NCI-H2227 (cell line): ENCODE results near the gene TM4SF4.
A peak's percentile ranks its signal among the peaks of the same experiment; 100 is the strongest.

Experiments used
- DNase-seq: peaks from one replicate; lab custom pipeline; 2025; ENCODE audit not compliant: unreplicated experiment; lab: John Stamatoyannopoulos, UW

Gene TM4SF4

DNA sequence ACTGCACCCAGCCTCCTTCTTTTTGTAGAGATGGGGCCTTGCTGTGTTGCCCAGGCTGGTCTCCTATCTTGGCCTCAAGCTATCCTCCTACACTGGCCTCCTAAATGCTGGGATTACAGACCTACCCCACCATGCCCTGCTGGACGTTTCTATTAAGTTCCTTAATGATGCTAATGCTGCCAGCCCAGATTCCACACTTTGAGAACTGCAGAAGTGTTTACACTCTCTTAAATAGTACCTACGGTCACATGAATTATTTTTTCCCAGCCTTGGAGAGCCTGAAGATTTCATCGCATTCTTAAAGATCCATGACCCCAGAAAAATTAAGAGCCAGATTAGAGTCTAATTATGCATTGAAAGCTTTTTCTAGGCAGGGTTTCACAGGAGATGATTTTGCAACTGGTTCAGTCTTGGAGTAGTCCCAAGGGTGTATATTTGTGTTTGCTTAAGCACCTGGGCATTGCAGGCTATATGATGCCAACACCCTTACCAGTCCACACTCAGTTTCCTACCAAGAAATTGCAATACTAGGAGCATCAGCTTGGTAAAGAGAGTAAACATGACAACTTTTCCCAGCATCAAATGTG is 36.6 kb downstream of the TM4SF4 start:
- DNase-seq, result no peak

DNA sequence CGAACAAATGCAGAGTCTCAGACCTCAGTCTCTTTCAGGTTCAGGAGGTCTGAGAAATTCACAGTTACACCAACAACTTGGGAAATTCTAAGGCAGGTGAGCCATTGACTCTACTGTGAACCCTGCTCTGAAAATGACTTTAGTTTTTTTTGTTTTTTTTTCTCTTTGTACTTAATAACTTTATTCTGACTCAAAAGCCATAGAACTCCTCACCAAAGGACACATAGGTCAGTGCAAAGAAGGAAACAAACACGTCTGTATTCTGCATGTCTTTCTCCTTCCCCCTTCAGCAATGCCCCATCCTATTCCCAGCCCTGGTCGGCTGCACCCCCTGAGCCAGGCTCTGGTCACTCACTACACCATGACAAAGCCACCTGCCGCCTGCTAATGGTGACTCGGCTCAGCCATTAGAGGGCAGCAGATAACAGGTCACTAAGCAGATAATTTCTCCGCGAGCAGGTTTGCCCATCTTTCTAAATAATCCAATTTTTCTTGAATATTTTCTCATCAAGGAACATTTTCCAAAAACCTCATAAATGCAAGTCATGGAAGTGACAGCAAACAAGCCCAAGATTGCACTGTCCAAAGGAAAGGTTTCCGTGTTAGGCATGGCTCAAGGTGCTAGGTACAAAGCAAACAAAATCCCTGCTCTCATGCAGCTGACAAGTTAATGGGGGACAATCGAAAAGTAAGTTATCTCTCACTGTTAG is 37.7 kb downstream of the TM4SF4 start:
- DNase-seq, result peak; percentile 59

DNA sequence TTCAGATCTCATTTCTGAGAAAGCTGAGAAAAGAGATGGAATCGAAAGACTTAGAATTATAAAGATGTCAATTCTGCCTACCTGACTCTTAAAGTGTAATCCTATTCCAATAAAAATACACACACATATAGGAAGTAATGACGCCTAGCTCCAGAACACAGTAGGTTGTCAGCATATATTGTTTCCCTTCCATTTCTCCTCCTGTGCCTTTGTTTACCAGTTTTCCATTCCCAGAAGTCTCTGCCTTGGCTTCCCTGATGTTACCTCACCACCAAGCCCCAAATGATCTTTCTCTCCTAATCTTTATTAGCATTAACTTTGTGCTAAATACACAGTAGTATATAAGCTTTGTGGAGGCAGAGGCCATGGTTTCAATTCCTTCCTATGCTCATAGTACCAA is 40.0 kb downstream of the TM4SF4 start:
- DNase-seq, result no peak

DNA sequence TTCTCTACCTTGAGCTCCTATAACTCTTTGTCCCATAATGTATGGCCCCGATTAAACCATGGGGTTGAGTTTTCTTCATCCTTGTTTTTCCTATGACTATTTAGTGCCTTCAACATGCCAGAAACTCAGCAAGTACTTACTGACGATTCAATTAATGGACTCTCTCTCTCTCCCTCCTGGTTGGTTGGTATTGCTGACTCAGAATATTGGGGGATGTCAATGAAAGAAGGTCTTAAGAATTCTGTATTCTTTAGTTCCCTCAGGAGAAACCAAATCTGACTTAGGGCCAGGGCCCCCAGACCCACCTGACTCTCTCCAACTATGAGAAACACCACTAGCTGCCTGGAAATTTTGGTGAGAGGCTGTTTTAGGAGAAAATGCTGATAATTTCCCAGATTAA is 40.8 kb downstream of the TM4SF4 start:
- no peak for DNase-seq

DNA sequence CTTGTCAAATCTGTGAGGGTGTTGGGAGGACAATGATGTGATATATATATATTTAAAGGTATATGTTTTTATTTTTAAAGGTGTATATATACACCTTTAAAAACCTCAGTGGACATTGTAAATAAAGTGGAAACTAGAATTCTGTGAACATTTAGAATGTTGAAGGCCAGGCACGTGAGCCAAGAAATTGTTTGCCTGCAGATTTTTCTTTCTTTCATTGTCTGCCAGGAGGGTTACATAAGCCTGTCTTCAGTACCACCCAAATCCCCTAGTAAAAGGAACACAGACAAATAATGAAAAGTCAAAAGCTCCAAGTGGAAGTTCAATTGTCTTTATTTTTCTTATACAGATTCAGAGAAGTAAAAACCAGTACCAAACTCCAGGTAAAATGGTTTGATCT is 42.4 kb downstream of the TM4SF4 start:
- no peak for DNase-seq

DNA sequence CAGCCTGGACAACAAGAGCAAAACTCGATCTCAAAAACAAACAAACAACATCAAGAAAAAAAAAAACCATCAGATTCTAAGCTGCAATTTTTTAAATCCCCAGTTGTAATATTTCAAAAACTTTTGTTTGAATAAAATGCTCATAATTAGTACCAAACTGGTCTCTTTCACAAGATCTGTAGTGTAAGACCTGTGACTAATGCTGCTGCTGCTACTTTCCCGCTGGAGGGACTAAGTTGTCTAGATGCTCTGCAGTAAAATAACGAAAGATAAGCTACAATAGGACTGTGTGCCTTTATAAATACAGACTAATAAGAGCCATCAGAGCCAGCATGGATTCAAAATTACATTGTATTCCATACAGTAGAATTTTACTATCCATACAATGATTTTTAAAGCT is 45.4 kb downstream of the TM4SF4 start:
- DNase-seq, result no peak

DNA sequence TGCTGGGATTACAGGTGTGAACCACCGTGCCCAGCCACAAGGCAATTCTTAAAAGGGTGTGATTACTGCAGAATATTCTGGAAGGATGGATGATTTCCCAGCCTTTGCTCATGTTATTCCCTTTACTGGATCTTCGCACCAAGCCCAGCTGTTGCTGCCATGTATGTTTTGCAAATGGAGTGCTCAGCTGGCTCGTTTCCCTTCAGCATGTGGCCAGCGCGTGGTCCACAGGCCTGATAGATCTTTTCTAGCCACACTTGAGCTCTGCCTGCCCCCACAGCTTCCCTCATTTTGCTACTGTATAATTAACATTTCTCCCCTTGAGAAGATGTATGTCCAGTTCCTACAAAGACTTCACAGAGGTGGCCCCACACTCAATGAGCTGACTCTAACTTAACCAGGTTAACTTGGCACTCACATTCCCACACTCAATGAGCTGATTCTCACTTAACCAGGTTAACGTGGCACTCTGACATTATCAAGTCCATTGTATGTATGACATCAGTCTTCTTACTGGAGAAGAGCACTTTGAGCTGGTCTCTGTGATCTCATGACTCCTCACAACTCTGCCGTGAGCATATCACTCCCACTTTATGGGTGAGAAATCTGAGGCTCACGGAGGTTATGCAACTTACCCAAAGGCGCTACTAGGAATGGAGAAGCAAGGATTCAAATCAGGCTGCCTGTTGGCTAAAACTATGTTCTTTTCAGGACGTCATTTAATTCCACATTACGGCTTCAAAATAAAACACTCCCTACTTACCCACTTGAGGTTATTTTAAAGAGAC is 49.2 kb downstream of the TM4SF4 start:
- no peak for DNase-seq

DNA sequence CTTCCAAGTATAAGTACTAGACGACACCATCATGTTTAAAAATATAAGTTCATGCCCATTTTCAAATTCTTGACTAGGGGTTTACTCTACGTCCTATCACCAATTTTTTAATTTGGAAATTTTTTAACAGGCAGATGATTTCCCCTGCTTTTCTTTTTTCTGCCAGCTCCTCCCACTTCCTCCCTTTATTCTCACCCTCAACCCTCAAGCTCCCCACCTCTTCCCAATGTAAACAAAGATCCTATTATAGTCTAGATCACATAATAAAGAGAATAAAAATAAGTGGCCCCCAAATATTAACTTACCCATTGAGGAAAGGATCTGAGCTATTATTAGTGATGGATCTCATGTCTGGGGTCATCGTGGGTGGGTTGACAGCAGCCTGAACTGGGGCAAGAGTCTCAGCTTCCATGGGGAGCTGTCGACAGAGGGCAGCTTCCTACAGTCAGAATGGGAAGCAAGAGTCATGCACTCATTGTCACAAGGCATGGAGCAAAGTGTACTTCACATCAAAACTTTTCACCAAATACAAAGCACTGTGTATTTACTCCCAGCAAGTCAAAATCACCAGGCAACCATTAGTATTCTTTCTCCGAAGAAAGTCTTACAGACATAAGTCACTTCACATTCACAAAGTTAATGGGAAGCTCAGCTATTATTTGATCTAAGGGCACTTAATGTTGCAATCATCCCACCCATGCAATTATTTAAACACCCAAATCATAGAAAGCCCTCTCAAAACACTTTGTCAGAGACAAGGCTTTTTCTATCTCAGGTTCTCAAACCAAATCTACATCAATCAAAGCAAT is 53.2 kb downstream of the TM4SF4 start:
- peak; percentile 31 for DNase-seq

DNA sequence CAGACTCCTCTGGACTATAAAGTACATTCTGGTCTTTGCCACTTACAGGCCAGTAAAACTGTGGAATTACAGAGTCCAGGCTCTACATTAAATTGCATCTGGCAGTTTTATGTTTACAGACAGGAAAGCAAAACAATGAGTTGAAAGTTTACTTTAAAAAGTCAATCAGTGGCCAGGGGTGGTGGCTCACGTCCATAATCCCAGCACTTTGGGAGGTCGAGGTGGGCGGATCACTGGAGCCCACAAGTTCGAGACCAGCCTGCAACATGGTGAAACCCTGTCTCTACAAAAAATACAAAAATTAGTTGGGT is 53.8 kb downstream of the TM4SF4 start:
- no peak for DNase-seq

DNA sequence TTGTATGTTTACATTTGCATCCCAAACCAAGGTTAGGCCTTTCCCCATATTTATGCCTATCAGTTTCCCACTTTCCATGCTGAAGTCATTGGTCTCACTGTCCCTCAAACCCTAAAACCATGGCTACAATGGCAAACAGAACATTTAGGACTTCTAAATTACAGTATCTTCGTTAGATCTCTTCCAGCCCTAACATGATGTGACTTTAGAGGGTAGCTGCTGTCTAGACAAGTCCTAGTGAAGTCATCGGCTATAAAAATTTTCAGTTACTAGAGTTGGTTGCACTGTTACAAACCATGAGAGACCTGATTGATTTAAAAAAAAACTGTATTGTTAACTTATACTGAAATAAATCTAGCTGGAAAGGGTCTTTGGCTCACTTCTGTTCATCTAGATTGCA is 54.6 kb downstream of the TM4SF4 start:
- no peak for DNase-seq

DNA sequence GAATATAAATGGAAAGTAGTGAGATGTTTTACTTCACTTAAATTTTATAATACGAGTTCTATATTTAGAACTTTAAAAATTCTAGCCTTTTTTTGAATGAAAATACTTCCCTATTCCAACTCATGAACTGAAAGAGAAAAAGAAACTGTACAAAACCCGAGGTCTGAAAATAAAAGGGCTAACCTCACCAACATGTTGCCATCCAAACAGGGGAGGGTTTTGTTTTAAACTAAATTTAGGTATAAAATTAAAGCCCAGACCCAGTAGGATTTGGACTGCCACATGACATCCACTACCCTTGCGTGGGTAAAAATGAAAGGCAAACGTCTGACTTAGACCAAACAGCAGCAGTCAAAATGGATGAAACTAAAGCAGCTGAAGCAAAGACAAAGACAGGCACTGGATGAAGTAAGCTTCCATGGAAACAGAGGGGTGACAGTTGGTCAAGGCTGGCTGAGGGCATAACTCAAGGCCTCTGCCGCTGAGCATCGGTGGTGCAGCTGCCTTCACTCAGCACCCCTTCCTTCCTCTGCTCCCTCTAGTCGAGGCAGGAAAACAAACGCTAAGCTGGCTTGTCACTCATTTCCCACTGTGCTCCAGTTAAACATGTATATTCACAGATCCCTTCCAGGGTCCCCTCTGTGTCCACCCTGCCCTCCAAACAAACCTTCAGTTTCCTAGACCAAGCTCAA is 58.1 kb downstream of the TM4SF4 start:
- DNase-seq, result no peak

DNA sequence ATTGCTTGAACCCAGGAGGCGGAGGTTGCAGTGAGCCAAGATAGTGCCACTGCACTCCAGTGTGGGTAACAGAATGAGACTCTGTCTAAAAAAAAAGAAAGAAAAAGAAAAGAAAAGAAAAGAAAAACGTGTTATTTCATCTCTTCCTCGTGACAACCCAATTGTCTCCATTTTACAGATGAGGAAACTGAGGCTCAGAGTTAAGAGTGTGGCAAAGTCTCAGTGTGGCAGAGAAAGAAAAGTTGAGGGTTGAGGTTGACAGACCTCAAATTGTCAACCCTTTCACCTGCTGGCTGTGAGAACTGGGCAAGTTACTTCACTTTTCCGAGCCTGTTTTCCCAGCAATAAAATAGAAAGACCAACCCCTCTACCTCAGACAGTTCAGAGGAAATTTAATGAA is 59.6 kb downstream of the TM4SF4 start:
- no peak for DNase-seq

DNA sequence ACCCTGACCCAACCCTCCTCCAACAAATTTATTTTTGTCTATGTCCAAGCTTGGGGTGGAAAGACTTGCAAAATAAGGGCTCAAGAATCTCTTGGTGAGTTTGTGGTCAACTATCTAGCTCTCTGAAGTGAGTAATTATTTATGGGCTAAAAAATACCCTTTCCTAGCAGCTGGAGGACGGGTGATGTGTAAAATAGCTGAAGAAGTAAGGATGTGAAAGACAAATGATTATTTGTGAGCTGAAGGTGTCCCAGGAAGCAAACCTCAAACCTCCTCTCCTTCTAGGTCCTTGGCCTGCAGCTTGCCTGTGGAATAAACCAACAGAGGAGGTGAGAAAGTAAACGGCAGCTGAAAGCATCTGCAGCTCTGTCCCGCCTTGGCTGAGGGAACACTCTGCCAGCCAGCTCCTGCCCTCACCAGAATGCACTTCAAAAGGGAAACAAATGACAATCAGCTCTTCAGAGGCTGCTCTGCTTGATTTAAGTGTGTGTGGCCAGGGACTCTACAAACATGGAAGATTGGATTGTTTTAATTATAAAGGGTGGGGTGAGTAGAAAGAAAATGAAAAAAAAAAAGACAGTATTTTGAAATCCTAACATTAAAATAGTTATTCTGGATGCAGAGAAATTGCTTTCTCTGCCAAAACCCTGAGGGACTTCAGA is 60.3 kb downstream of the TM4SF4 start:
- DNase-seq, result no peak

DNA sequence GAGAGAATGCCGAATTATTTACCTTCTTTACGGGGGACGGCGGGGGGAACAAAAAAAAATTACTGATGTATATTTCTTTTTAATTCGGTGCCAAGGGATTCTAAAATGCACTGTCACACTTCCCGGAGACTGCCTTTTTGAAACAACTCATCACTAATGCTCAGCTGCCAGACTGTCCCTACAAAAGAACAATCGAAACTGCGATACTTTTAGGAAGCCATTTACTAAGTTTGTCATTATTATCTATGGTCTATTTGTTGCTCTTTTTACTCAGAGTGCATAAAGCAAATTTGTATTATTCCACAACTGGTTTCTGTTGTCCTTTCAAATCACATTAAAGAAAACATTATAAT is 60.8 kb downstream of the TM4SF4 start:
- no peak for DNase-seq

DNA sequence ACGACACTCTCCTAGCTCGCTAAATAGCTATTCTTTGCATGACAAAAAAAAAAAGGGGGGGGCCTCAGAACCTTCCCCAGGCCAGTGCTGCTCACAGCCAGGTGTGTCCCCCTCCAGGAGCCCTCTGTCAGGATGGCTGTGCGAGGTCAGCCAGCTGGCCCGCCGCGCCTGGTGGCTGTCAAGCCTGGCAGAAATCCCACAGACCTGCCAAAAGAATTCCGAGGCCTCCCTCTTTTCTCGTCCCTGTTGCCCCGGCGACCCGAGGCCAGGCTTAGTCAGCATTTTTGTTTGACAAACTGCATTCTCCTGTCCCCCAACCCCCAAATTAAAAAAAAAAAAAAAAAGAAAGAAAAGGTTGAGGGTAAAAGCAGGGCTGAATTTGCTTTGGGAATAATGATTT is 61.9 kb downstream of the TM4SF4 start:
- DNase-seq, result no peak

DNA sequence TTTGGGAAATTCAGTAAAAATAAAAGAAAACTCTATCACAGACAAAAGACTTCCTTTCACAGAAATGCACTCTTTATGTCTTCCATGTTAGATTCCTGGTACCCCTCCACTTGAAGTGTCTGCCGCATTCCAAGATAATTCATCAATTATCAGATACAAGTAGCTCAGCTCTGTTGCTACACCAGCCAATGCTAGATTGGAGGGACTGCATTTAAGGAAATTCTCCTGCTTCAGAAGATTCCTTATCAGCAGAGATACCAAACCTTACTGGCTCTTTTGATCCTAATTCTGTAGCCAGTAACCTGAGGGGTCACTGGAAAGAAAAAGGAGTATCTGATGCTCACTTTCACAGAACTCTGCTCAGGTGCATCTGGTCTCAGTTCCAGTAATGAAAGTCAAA is 63.9 kb downstream of the TM4SF4 start:
- no peak for DNase-seq

DNA sequence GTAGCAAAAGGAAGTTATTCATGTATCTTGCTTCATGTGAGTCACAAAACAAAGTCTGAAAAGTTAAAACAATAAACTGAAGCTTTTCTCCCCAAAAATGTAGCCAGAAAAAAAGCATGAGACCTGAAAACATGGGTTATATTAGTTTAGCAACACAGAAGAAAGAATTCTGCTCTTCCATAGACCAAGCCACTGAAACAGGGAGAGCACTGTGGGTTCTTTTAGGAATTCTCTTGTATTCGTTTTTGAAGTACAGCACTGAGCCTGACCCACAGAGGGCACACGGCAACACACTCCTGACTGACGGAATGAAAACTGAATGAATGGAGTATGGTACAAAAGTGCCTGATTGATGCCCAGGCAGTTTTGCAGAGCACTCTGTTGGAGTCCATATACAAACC is 66.6 kb downstream of the TM4SF4 start:
- no peak for DNase-seq

DNA sequence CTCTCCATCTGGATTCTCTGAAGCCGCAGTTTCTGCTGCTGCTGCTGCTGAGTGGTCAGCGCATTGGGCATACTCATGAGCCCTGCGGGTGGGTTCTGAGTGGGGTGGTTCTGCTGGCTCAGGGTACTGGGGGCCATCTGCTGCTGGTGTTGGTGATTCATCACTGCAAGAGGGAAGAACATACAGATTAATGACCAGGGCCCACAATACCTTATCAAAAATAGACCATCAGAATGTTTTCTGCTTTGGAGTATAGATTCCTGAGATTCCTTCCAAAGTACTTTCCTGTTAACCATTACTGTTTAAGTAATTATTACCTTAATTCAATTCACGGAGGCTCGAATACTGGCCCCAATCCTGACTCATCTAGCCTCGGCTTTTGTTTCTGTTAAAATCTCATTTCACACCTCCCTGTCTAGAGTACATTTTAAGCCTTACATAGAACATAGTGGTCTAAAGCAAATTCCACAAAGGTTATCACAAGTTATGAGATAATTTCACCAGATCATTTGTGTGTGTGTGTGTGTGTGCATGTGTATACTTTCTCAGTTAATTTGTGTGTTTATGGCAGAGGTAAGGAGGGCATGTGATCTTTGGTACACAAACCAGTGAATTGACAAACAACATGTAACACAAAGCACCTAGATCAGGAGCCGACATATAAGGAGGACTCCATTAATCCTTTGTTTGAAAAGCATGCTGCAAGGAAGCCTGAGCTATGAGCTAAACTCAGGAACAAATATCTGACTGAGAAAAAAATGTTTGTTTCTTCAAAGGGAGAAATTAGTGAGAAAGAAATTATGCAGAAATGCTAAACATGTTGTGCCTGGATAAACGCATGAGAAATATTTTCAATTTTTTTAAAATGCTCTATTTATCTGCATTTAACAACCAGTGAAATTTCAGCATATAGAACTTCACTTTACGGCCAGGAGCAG is 68.1 kb downstream of the TM4SF4 start:
- no peak for DNase-seq

DNA sequence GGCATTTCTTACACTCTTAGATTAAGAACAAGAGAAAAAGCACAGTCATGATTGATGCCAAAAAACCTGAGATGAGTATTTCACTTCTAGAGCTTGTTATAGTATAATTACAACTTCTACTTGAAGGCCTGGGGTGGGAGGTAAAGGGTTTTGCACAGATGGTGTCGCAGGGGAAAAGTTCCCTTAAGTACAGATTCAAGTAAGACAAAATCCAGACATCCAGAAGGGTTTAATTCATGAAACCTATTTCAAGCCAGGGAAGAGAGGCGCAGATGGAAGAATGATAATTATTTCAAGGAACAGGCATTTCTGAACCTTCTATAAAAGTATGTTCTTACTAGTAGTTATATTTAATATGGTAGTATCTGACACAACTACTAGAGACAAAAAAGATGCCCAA is 70.6 kb downstream of the TM4SF4 start:
- DNase-seq, result no peak

DNA sequence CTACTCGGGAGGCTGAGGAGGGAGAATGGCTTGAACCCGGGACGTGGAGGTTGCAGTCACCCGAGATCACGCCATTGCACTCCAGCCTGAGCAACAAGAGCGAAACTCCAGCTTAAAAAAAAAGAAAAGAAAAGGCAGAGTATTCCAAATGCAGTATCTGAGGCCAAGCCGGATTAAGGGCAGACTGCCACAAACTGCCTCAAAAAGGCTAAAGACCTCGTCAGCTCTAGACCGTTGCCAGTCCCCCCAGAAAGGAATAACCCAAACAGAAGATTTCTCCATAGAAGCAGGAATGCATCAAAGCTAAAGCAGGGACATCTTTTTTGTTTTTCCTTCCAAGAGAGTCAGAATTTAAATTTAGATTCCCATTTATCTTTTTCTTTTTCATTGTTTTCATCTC is 72.9 kb downstream of the TM4SF4 start:
- DNase-seq, result no peak
